Neural crest cell (in vitro differentiated cells): ENCODE measurements around the gene EIF4E2. TPM values are rescaled to one million over a fixed set of nuclear protein-coding genes. Genes with fewer than 3 reads are reported as not detected.

Experiments used
- DNase-seq: peaks from one replicate; pipeline ENCODE4 v3.0.0; 2021; ENCODE audit warnings: low read depth, mixed read lengths, low spot score
- H3K27ac Mint-ChIP-seq: one replicate; pipeline ENCODE4 v1.8.0; 2021; ENCODE audit warnings: mild to moderate bottlenecking, mixed read lengths; ENCODE audit not compliant: unreplicated experiment
- H3K27me3 Mint-ChIP-seq: 2 replicates; pipeline ENCODE4 v1.8.0; 2021; ENCODE audit warnings: low read depth, mild to moderate bottlenecking, mixed read lengths
- H3K36me3 Mint-ChIP-seq: 2 replicates; pipeline ENCODE4 v1.8.0; 2021; ENCODE audit warnings: low read depth, mild to moderate bottlenecking, mixed read lengths
- H3K4me1 Mint-ChIP-seq: 2 replicates; pipeline ENCODE4 v1.8.0; 2021; ENCODE audit warnings: mixed read lengths
- H3K4me3 Mint-ChIP-seq: one replicate; pipeline ENCODE4 v1.8.0; 2021; ENCODE audit warnings: mild to moderate bottlenecking, mixed read lengths
- H3K9me3 Mint-ChIP-seq: 2 replicates; pipeline ENCODE4 v1.8.0; 2021; ENCODE audit warnings: mixed read lengths
- CTCF ChIP-seq: fragments of 200-600 bp; sonication (generic); conservative IDR thresholded peaks from 2 replicates; pipeline ENCODE4 v1.5.0; 2021; ENCODE audit warnings: antibody characterized with exemption, mild to moderate bottlenecking
- total RNA-seq: library from RNA; stranded (reverse); gene quantifications from 2 replicates; pipeline ENCODE4 v1.2.1, GENCODE V29; 2021

Gene EIF4E2
- total RNA-seq, 1 donor from 2014 or later, result 85.7 TPM

DNA sequence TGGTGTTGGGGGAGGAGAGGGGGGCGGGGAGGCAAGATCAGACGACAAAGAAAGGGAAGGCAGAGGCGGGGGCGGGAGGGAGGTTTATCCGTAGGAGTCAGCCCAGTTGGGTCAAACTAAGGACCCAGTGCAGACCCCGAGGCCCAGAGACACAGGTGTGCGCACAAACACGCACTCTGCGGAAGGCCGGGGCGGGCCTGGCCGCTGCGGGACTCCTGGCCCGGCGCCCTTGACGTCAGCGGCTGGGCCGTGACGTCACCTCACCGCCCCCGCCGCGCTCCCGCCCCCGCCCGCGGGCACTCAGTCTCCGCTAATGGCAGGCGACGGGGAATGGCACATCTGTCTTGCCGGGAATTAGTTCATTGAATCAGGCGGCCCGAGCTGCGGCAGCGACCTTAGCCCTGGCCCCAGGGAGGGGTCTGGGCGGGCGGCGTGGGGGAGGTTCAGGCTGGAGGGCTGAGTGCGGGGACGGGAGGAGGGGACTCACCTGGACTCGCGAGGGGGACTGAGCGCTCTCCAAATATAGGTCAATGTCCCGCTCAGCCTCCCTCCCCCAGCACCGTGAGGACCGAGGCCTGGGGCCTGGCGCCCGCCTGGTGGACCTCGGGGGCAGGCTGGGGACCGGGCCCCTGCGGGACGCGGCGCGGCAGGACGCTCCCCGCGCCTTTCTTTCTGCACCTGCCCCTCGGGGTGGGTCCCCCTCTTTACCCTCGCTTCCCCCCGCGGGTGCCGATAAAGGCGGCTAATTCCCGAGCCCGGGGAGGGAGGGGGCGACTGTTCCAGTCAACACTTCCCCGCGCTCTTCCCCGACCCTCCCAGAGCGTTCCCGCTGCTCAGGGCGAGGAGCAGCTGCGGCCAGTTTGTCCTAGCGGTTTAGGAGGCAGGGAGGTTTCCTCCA is 47.3 kb upstream of the EIF4E2 start:
- peaks cover 42% of the 10 kb centered on the region for H3K27me3 Mint-ChIP-seq
- H3K36me3 Mint-ChIP-seq, result no peaks in the 10 kb centered on the region
- TF ChIP-seq CTCF, result no peak
- H3K9me3 Mint-ChIP-seq, result peaks cover 2% of the 10 kb centered on the region
- H3K27ac Mint-ChIP-seq, result no peak overlapping the region
- peak; percentile 55 for DNase-seq
- H3K4me1 Mint-ChIP-seq, result peaks cover 28% of the 10 kb centered on the region
- peak overlapping the region; percentile 57 for H3K4me3 Mint-ChIP-seq

- peaks cover 23% of the 10 kb centered on the region for H3K4me1 Mint-ChIP-seq
- H3K27ac Mint-ChIP-seq, result no peak overlapping the region
- peaks cover 39% of the 10 kb centered on the region for H3K27me3 Mint-ChIP-seq
- H3K36me3 Mint-ChIP-seq, result no peaks in the 10 kb centered on the region
- no peaks in the 10 kb centered on the region for H3K9me3 Mint-ChIP-seq
- TF ChIP-seq CTCF, result no peak
- DNase-seq, result no peak
- peak overlapping the region; percentile 45 for H3K4me3 Mint-ChIP-seq
These were observed 46.6 kb upstream of the EIF4E2 start for GRCh38 chr2:232503809-232504323.

- no peak for TF ChIP-seq CTCF
- H3K4me3 Mint-ChIP-seq, result peak overlapping the region; percentile 45
- H3K4me1 Mint-ChIP-seq, result peaks cover 23% of the 10 kb centered on the region
- H3K9me3 Mint-ChIP-seq, result no peaks in the 10 kb centered on the region
- H3K36me3 Mint-ChIP-seq, result no peaks in the 10 kb centered on the region
- no peak overlapping the region for H3K27ac Mint-ChIP-seq
- no peak for DNase-seq
- H3K27me3 Mint-ChIP-seq, result peaks cover 39% of the 10 kb centered on the region
These were observed 46.1 kb upstream of the EIF4E2 start for GRCh38 chr2:232504438-232504837.

- no peaks in the 10 kb centered on the region for H3K36me3 Mint-ChIP-seq
- H3K4me3 Mint-ChIP-seq, result no peak overlapping the region
- H3K9me3 Mint-ChIP-seq, result no peaks in the 10 kb centered on the region
- peaks cover 35% of the 10 kb centered on the region for H3K27me3 Mint-ChIP-seq
- DNase-seq, result no peak
- peak overlapping the region; percentile 27 for H3K27ac Mint-ChIP-seq
- no peak for TF ChIP-seq CTCF
- H3K4me1 Mint-ChIP-seq, result peaks cover 23% of the 10 kb centered on the region
These were observed 44.6 kb upstream of the EIF4E2 start for GRCh38 chr2:232505856-232506255.

- Mint-ChIP-seq H3K4me3 (no peak overlapping the region), H3K27me3 (peaks cover 33% of the 10 kb centered on the region), H3K36me3 (no peaks in the 10 kb centered on the region), H3K27ac (no peak overlapping the region), H3K4me1 (peaks cover 23% of the 10 kb centered on the region), H3K9me3 (no peaks in the 10 kb centered on the region)
- DNase-seq, result no peak
- no peak for TF ChIP-seq CTCF
These were observed 43.8 kb upstream of the EIF4E2 start for GRCh38 chr2:232506709-232507108.
